IMR-90 (cell line): ENCODE results near the gene HIC2. TPM values are rescaled to one million over a fixed set of nuclear protein-coding genes. Genes with fewer than 3 reads are reported as not detected.
"Not testable (repeated sequence)": the region's sequence is repeated elsewhere in the genome, so short reads cannot be mapped to it uniquely, and the experiment has no call there.

Source experiments
- ATAC-seq: fragments of 200-7000 bp; cut with Tn5 transposase; 2 replicates; pipeline ENCODE4 v1.9.1; 2020; ENCODE audit warnings: low read depth, mild to moderate bottlenecking, moderate library complexity
- BruUV-seq: library from RNA; stranded (reverse); fragments of 400-500 nt; replicated peaks from 2 replicates; lab custom pipeline; 2021; lab: Mats Ljungman, UMichigan
- CTCF ChIA-PET: fragments of 300-600 bp; formaldehyde crosslinking; extraction: SDS; loops from one replicate; lab custom pipeline; 2021; ENCODE audit warnings: antibody characterized with exemption; lab: Yijun Ruan, JAX
- POLR2A ChIA-PET: fragments of 300-600 bp; sonication (Branson Sonifier 250); formaldehyde crosslinking; loops from one replicate; lab custom pipeline; 2022; ENCODE audit warnings: antibody characterized with exemption; ENCODE audit not compliant: unreplicated experiment; lab: Charles Lee
- DNase-seq: peaks from one replicate; pipeline ENCODE4 v3.0.0; 2013
- H2AFZ ChIP-seq: replicated peaks from 2 replicates; pipeline ENCODE3; 2013; ENCODE audit warnings: low read length, mild to moderate bottlenecking; ENCODE audit not compliant: poor library complexity
- H2AK5ac ChIP-seq: 2 replicates; pipeline ENCODE4 v1.6.1; 2013; ENCODE audit warnings: low read depth, low read length, inconsistent platforms
- H2AK9ac ChIP-seq: replicated peaks from 2 replicates; pipeline ENCODE3; 2013; ENCODE audit warnings: mild to moderate bottlenecking, low read depth, low read length, moderate library complexity; ENCODE audit not compliant: poor library complexity
- H2BK120ac ChIP-seq: 2 replicates; pipeline ENCODE4 v1.6.1; 2013; ENCODE audit warnings: low read depth, low read length, inconsistent platforms
- H2BK15ac ChIP-seq: 3 replicates; pipeline ENCODE4 v1.6.1; 2013; ENCODE audit warnings: low read depth, low read length, inconsistent platforms
- H2BK20ac ChIP-seq: 2 replicates; pipeline ENCODE4 v1.6.1; 2013; ENCODE audit warnings: low read depth, mild to moderate bottlenecking, inconsistent platforms, low read length, moderate library complexity
- H2BK5ac ChIP-seq: 2 replicates; pipeline ENCODE4 v1.6.1; 2013; ENCODE audit warnings: mild to moderate bottlenecking, low read depth, low read length, inconsistent platforms; ENCODE audit not compliant: poor library complexity, severe bottlenecking
- H3K14ac ChIP-seq: replicated peaks from 2 replicates; pipeline ENCODE4 v1.6.1; 2013; ENCODE audit warnings: low read depth, low read length, inconsistent platforms
- H3K18ac ChIP-seq: 2 replicates; pipeline ENCODE4 v1.6.1; 2013; ENCODE audit warnings: low read depth, low read length, control low read depth
- H3K23ac ChIP-seq: 2 replicates; pipeline ENCODE4 v1.6.1; 2013; ENCODE audit warnings: low read depth, low read length, inconsistent platforms
- H3K27ac ChIP-seq: 2 replicates; pipeline ENCODE4 v1.5.1; 2013; ENCODE audit warnings: mild to moderate bottlenecking, control low read depth, low read length; ENCODE audit not compliant: insufficient read depth
- H3K27me3 ChIP-seq: 2 replicates; pipeline ENCODE4 v1.6.1; 2013; ENCODE audit warnings: low read length; ENCODE audit not compliant: control insufficient read depth, insufficient read depth
- H3K36me3 ChIP-seq: 2 replicates; pipeline ENCODE4 v1.6.1; 2013; ENCODE audit warnings: low read length, mixed read lengths; ENCODE audit not compliant: control insufficient read depth, insufficient read depth
- H3K4ac ChIP-seq: 2 replicates; pipeline ENCODE4 v1.6.1; 2013; ENCODE audit warnings: low read depth, low read length, inconsistent platforms
- H3K4me1 ChIP-seq: 2 replicates; pipeline ENCODE4 v1.6.1; 2013; ENCODE audit warnings: low read length, mixed read lengths; ENCODE audit not compliant: control insufficient read depth, insufficient read depth
- H3K4me2 ChIP-seq: 2 replicates; pipeline ENCODE4 v1.6.1; 2013; ENCODE audit warnings: low read depth, mild to moderate bottlenecking, control low read depth, low read length, moderate library complexity
- H3K4me3 ChIP-seq: 2 replicates; pipeline ENCODE4 v1.5.1; 2013; ENCODE audit warnings: low read depth, mild to moderate bottlenecking, control low read depth, low read length, moderate library complexity; ENCODE audit not compliant: insufficient read depth
- H3K56ac ChIP-seq: 2 replicates; pipeline ENCODE4 v1.6.1; 2013; ENCODE audit warnings: low read length, inconsistent platforms; ENCODE audit not compliant: insufficient read depth; ENCODE audit errors: extremely low read depth
- H3K79me1 ChIP-seq, 2 experiments: 2 replicates each; pipeline ENCODE4 v1.6.1; 2013; ENCODE audit warnings: low read length in 2 of 2, inconsistent platforms in 1 of 2, low read depth in 1 of 2
- H3K9ac ChIP-seq: 2 replicates; pipeline ENCODE4 v1.6.1; 2013; ENCODE audit warnings: low read depth, low read length, control low read depth
- H3K9me1 ChIP-seq: 2 replicates; pipeline ENCODE4 v1.6.1; 2013; ENCODE audit warnings: low read length, inconsistent platforms; ENCODE audit not compliant: insufficient read depth
- H3K9me3 ChIP-seq: 2 replicates; pipeline ENCODE4 v1.6.1; 2013; ENCODE audit warnings: low read length; ENCODE audit not compliant: control insufficient read depth, insufficient read depth
- H4K20me1 ChIP-seq: 2 replicates; pipeline ENCODE4 v1.6.1; 2013; ENCODE audit warnings: low read length, inconsistent platforms; ENCODE audit not compliant: insufficient read depth
- H4K5ac ChIP-seq: 2 replicates; pipeline ENCODE4 v1.6.1; 2013; ENCODE audit warnings: mild to moderate bottlenecking, low read depth, low read length, control low read depth
- H4K8ac ChIP-seq, 2 experiments: 2 replicates each; pipeline ENCODE4 v1.6.1; 2013; ENCODE audit warnings: low read depth in 2 of 2, low read length in 2 of 2, control low read depth in 1 of 2, inconsistent platforms in 1 of 2
- H4K91ac ChIP-seq: 2 replicates; pipeline ENCODE4 v1.6.1; 2013; ENCODE audit warnings: low read depth, low read length, inconsistent platforms; ENCODE audit not compliant: insufficient read depth
- WGBS, 2 experiments: methylation state at CpG; one replicate each; pipeline versions ENCODE4 v1.1.5 to v1.1.7; 2013; ENCODE audit warnings: missing lambda C conversion rate in 2 of 2; ENCODE audit not compliant: insufficient read length in 1 of 2; ENCODE audit errors: extremely low coverage in 2 of 2; 5-methylcytosine and 5-hydroxymethylcytosine counted together
- dilution Hi-C: fragments of 300-500 bp; cut with HindIII; formaldehyde crosslinking; loops from one replicate; pipeline ENCODE4 v1.14.3; 2018; ENCODE audit warnings: low sequenced_read_pairs; ENCODE audit not compliant: unreplicated experiment
- in situ Hi-C: fragments of 300-500 bp; cut with MboI; formaldehyde crosslinking; loops from 3 replicates; pipeline ENCODE4 v1.14.3; 2019; ENCODE audit warnings: low sequenced_read_pairs, inconsistent platforms, mixed read lengths
- intact Hi-C: fragments of 100-400 bp; cut with micrococcal nuclease; formaldehyde crosslinking; loops from 2 replicates; pipeline ENCODE4 v1.10.0; 2022
- polyA plus RNA-seq, 3 experiments: library from polyadenylated mRNA; depleted of rRNA; stranded (reverse); fragments of >200 nt; gene quantifications; 2 replicates each; pipeline ENCODE4 v1.2.3, GENCODE V29; 2012; ENCODE audit warnings: low replicate concordance in 1 of 3
- total RNA-seq: library from RNA; depleted of rRNA; stranded (reverse); fragments of >200 nt; gene quantifications from 2 replicates; pipeline ENCODE4 v1.2.3, GENCODE V29; 2012

The HIC2 gene
- total and polyA plus RNA-seq, 2 of the 4 experiments (the other 2 are of a cell fraction), result 1.4 to 2.4 TPM

DNA sequence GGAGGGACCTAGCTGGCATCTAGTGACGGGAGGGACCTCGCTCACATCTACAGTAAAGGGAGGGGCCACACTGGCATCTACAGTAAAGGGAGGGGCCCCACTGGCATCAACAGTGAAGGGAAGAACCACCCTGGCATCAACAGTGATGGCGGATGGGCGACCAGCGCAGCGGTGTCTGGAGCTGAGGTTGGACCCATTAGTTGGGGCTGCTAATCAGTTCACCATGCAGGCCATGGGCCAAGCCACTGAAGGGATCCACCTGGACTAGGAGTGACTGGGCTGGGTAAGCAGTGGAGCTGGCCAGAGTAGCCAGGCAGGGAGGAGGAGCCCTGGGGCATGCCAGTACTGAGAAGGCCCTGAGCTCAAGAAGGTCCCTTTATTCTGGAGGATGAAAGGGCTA is 73.4 kb downstream of the HIC2 start:
- H3K9ac ChIP-seq, H4K91ac ChIP-seq, CTCF ChIA-PET, H3K27me3 ChIP-seq, H3K14ac ChIP-seq, H2BK20ac ChIP-seq, H3K27ac ChIP-seq, H3K4ac ChIP-seq, in situ Hi-C loops, H3K18ac ChIP-seq, H4K8ac ChIP-seq, H2AK9ac ChIP-seq, H3K4me2 ChIP-seq, H3K79me1 ChIP-seq, H3K56ac ChIP-seq, DNase-seq, H2AFZ ChIP-seq, H4K5ac ChIP-seq, dilution Hi-C loops, ATAC-seq, H3K9me1 ChIP-seq, H2BK120ac ChIP-seq, H3K4me3 ChIP-seq, POLR2A ChIA-PET, H3K36me3 ChIP-seq, H3K23ac ChIP-seq, intact Hi-C loops, H2BK15ac ChIP-seq, BruUV-seq, H2BK5ac ChIP-seq, H4K20me1 ChIP-seq, H3K9me3 ChIP-seq, H3K4me1 ChIP-seq, H2AK5ac ChIP-seq: not testable (repeated sequence)
- WGBS, 2 experiments, result no CpG with 5 or more reads among the region's 6 CpGs

GRCh38 chr22:21492271-21492670 is 75.1 kb downstream of the HIC2 start:
- H3K18ac ChIP-seq, dilution Hi-C loops, CTCF ChIA-PET, ATAC-seq, H3K36me3 ChIP-seq, H3K27me3 ChIP-seq, H3K14ac ChIP-seq, H4K20me1 ChIP-seq, H3K4ac ChIP-seq, DNase-seq, H3K9ac ChIP-seq, H3K79me1 ChIP-seq, H2BK15ac ChIP-seq, H2BK20ac ChIP-seq, BruUV-seq, H4K91ac ChIP-seq, H3K4me2 ChIP-seq, intact Hi-C loops, H2BK120ac ChIP-seq, H3K4me3 ChIP-seq, H2AFZ ChIP-seq, H4K8ac ChIP-seq, H3K56ac ChIP-seq, H3K4me1 ChIP-seq, in situ Hi-C loops, H2BK5ac ChIP-seq, H3K9me3 ChIP-seq, H3K23ac ChIP-seq, H3K9me1 ChIP-seq, H2AK9ac ChIP-seq, H4K5ac ChIP-seq, H2AK5ac ChIP-seq, POLR2A ChIA-PET, H3K27ac ChIP-seq: not testable (repeated sequence)
- WGBS, 2 experiments, result no CpG with 5 or more reads among the region's 8 CpGs
